Measurements from ENCODE around the gene KRTAP2-2.
"Not testable (repeated sequence)": the region's sequence is repeated elsewhere in the genome, so short reads cannot be mapped to it uniquely, and the experiment has no call there.

Gene KRTAP2-2

GRCh38 chr17:41064301-41064700 is 9.3 kb upstream of the KRTAP2-2 start:
- DNase-seq, result no peak

- no peak for DNase-seq
Measured at GRCh38 chr17:41063449-41063848, 8.4 kb upstream of the KRTAP2-2 start.

GRCh38 chr17:41061964-41062363 is 6.9 kb upstream of the KRTAP2-2 start:
- no peak for DNase-seq

- no peak for DNase-seq
Measured at GRCh38 chr17:41060052-41060604, 5.1 kb upstream of the KRTAP2-2 start, which contains the start of gene KRTAP2-3. TSS of gene KRTAP2-3 (minus strand) at chr17:41060114. CDS start at chr17:41060050, 64 bp downstream.

- DNase-seq, result not testable (repeated sequence)
Measured at GRCh38 chr17:41059276-41060051, 4.4 kb upstream of the KRTAP2-2 start.

GRCh38 chr17:41058741-41059140 is 3.7 kb upstream of the KRTAP2-2 start:
- DNase-seq, result no peak

DNA sequence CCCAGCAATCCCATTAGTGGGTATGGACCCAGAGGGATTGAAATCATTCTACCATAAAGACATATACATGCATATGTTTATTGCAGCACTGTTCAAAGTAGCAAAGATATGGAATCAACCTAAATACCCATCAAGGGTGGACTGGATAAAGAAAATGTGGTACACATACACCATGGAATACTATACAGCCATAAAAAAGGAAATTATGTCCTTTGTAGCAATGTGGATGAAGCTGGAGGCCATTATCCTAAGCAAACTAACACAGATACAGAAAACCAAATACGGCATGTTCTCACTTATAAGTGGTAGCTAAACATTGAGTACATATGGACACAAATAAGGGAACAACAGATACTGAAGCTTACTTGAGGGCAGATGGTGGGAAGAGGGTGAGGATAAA is 2.5 kb upstream of the KRTAP2-2 start:
- DNase-seq, result no peak

DNA sequence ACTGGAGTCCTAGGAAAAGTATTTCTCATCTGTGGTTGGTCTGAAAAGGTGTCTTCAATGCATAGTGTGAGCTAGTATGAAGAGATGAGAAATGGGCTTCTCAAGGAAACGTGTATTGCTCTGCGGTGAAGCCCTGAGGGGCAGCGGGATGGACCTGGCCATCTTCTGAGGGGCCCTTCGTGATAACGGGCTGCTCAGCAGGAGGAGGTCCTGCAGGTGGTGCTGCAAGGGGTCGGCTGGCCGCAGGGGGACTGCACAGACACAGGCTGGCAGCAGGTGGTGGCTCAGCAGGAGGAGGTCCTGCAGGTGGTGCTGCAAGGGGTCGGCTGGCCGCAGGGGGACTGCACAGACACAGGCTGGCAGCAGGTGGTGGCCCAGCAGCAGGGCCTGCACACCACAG is 474 bp downstream of the KRTAP2-2 start:
- DNase-seq, result not testable (repeated sequence)

DNA sequence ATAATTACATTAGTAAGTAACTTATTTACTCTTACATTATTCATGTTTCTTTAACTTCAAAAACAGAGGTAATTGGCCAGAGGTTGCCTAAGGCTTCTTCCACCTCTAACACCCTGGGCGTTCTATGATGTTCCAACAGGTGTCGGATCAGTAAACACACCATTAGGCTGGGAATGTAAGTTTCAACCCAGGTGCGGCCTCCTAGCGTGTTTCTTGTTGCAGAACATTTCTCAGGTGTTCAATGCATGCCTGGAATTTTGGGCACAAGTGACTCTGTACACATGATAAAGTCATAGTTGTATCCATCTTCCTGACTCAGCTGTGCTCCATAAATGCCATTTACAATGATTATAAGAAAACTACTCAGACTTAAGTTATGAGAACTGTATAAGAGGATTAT is 1.0 kb downstream of the KRTAP2-2 start:
- no peak for DNase-seq

- DNase-seq, result no peak
Measured at GRCh38 chr17:41052566-41052965, 2.5 kb downstream of the KRTAP2-2 start.

GRCh38 chr17:41049110-41049509 is 5.9 kb downstream of the KRTAP2-2 start:
- DNase-seq, result no peak

- DNase-seq, result no peak
Measured at GRCh38 chr17:41048441-41048840, 6.6 kb downstream of the KRTAP2-2 start.

DNA sequence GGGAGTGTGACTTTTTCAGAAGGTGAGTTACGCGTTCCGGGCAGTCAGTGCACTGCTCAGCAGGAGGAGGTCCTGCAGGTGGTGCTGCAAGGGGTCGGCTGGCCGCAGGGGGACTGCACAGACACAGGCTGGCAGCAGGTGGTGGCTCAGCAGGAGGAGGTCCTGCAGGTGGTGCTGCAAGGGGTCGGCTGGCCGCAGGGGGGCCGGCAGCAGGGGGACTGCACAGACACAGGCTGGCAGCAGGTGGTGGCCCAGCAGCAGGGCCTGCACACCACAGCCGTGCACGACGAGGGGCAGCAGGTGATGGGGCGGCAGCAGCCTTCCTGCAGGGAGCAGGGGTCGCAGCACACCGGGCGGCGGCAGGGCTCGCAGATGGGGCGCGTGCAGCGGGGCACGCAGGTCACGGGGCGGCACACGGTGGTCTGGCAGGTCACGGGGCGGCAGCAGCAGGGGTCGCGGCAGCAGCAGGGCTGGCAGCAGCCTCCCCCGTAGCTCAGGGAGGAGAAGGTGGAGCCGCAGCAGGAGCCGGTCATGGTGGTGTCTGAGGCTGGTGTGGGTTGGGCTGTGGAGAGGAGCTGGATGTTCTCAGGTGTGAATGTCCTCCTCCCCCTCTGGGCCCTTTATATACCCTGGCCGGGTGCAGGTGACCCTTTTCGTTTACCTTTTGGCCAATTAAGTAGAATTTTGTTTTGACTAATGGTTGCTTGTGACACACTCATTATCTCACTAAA is 8.1 kb downstream of the KRTAP2-2 start, which contains the start of gene KRTAP2-1:
Gene KRTAP2-1 (minus strand): TSS at position 582 of the 731 bp plus-strand sequence. CDS start 49 bp downstream, at position 533.
- not testable (repeated sequence) for DNase-seq

- DNase-seq, result no peak
Measured at GRCh38 chr17:41042953-41043352, 12.1 kb downstream of the KRTAP2-2 start.

- not testable (repeated sequence) for DNase-seq
Measured at GRCh38 chr17:41040783-41041571, 14.1 kb downstream of the KRTAP2-2 start, which contains the start of gene KRTAP1-1. TSS of gene KRTAP1-1 (minus strand) at chr17:41041450. CDS start at chr17:41041397, 53 bp downstream.

GRCh38 chr17:41037853-41038350 is 17.1 kb downstream of the KRTAP2-2 start:
- DNase-seq, result no peak

- DNase-seq, result not testable (repeated sequence)
Measured at GRCh38 chr17:41034346-41034935, 20.6 kb downstream of the KRTAP2-2 start, which contains the start of gene KRTAP1-3. TSS of gene KRTAP1-3 (minus strand) at chr17:41034874. CDS start at chr17:41034821, 53 bp downstream.

DNA sequence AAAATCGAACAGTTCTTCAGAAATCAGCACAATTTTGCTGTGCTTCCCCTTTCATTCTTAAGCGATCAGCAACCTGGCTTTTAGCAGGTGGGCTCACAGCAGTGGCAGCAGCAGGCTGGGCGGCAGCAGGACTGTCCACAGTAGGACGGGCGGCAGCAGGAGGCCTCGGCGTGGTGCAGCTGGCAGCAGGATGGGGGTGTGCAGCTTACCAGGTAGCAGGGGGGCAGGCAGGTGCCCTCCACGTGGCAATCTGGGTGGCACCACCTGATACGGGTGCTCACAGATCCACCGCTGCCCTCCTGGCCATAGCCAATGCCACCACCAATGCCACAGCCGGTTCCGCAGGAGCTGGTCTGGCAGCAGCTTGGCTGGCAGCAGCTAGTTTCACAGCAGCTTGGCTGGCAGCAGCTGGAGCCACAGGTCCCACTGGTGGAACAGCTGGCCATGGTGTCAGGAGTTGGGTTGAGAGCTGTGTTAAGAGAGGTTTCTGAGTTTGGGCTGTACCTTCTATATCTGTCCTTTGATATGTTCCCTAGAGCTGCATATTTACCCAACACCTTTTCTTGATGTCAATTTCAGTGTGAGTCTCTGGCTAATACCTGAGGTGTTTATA is 25.3 kb downstream of the KRTAP2-2 start, which contains the start of gene KRTAP1-4:
Gene KRTAP1-4 (minus strand): TSS at position 563 of the 613 bp plus-strand sequence. CDS start 117 bp downstream, at position 446.
- no peak for DNase-seq

DNA sequence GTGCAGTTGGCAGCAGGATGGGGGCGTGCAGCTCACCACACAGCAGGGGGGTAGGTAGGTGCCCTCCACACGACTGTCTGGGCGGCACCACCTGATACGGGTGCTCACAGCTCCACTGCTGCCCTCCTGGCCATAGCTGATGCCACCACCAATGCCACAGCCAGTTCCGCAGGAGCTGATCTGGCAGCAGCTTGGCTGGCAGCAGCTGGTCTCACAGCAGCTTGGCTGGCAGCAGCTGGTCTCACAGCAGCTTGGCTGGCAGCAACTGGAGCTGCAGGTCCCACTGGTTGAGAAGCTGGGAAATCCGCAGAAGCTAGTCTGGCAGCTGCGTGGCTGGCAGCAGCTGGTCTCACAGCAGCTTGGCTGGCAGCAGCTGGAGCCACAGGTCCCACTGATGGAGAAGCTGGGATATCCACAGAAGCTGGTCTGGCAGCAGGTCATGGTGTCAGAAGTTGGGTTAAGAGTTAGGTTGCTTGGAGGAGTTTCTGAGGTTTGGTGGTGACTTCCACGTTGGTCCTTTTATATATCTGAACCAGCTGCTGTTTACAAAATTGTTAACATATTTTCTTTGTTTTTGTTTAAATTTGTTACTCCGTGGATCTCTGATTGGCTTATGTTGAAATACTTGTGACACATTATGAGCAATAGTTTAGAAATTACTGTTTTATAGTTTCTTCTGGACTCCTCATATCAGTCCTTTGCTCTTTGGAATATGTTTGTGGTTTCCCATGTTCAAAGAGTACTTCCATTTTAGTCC is 28.1 kb downstream of the KRTAP2-2 start, which contains the start of gene KRTAP1-5:
Gene KRTAP1-5 (minus strand): TSS at position 494 of the 757 bp plus-strand sequence. CDS start 53 bp downstream, at position 441.
- DNase-seq, result no peak

GRCh38 chr17:41024697-41025096 is 30.3 kb downstream of the KRTAP2-2 start:
- DNase-seq, result no peak

Data from activated naive CD4-positive, alpha-beta T cell treated with Interleukin-2 at 50 U/mL for 16 hours (primary cell).